ENCODE data around the gene PCDHGB1.

GRCh38 chr5:141319699-141320098 lies 30.2 kb upstream of the PCDHGB1 start:
- TF ChIP-seq CTCF (IDR thresholded peaks at IDR 0.05; ENCODE audit: low read length) (no peak), EZH2 (IDR thresholded peaks at IDR 0.05; ENCODE audit: borderline replicate concordance, low read length) (no peak)

Measured in OCI-LY1 (cell line).